ENCODE results near the gene MISP.
A peak's percentile ranks its signal among the peaks of the same experiment; 100 is the strongest.

The MISP gene

GRCh38 chr19:747432-748273 lies 3.3 kb upstream of the MISP start:
- DNase-seq, result no peak

- no peak for DNase-seq
These were observed 2.7 kb upstream of the MISP start for GRCh38 chr19:748274-748598.

GRCh38 chr19:749811-750210 lies 1.1 kb upstream of the MISP start:
- DNase-seq, result no peak

DNA sequence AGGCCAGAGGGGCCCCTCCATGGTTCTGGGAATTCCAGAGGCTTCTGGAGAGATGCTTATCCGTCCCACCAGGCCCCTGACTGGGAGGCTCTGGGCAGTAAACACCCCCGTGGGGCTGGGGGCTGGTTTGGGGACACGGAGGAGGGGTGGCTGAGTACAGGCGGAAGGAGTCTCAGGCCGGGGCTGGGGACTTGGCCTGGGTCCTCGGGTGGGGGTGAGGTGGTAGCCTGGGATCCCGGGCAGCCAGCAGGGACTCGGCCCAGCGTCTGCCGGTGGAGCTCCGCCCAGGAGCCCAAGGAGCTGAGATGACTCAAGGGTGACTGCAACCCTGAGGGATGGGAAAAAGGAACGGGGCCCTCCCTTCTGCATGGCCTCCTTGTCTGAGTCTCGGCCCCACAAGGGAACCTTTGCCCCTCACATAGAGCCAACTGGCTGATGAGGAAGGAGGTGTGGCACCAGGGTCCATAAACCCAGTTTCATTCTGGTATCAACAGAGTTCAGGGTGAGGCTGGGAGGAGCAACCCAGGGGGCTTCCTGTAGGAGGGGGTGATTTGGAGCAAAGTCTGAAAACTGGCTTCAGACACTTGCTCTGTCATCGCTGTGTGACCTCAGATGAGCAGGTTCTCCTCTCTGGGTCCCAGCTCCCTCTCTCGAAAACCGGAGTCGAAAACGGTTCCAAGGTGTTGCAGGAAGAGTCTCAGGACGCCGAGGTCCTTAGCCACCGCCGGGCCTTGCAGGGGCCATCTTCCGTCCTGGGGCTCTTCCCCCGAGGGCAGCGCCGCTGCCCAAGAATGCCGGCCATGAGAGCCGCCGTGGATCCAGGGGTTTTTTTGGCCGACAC lies 809 bp downstream of the MISP start:
- no peak for DNase-seq

DNA sequence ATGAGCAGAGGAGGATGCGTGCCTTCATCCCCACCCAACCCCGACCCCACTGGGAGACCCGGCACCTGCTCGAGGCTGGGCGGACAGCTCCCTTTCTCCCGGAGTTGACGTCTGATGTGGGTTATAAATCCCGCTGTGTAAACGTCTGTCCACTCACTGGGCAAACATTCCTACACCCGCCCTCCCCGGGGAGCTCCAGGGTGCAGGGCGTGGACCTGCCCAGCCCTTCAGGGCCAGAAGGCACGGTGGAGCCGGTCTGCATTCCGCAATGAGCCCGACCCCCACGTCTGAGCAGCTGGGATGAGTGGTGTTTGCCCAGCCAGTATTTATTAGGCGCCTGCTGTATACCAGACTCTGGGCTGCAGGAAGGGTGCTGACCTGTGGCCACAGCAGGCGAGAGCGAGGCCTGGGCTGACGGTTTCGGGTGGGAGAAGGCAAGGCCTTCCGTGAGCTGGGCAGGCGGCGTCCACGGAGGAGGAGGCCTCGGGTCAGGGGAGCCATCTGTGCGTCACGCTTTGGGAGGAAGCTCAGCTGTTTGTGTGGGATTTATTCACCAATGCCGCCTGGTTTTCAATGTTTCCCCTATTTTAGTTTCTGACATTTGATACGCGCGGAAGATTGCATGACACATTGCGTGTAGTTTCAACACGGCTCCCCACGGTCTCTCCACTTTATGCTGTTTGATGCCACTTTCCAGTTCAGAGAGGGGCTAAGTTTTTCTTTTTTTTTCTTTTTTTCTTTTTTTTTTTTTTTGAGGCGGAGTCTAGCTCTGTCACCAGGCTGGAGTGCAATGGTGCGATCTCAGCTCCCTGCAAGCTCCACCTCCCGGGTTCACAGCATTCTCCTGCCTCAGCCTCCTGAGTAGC lies 2.0 kb downstream of the MISP start:
- DNase-seq, result no peak

GRCh38 chr19:754530-754929 lies 3.6 kb downstream of the MISP start:
- no peak for DNase-seq

DNA sequence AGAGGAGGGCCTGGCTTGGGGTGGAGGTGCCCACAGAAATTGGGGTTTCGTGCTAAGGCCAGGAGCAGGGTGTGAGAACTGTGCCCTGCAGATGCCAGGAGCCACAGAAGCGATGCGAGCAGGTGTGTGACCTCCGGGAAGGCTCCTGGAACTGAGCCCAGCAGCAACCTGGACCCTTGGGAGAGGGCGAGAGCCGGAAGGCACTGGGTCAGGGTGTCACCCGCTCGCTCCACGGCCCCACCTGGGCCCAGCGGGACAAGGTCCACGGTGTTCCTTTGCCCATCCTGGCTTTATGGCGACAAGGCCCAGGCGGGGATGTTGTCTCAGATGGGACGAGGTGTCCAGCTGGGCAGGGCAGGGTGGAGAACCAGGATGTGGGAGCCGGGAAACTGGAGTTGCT lies 4.2 kb downstream of the MISP start:
- no peak for DNase-seq

- DNase-seq, result peak; percentile 39 to 40
These were observed 5.3 kb downstream of the MISP start for GRCh38 chr19:756236-756635.

GRCh38 chr19:756821-757688 lies 6.1 kb downstream of the MISP start:
- DNase-seq, result no peak

- DNase-seq, result no peak
These were observed 7.1 kb downstream of the MISP start for GRCh38 chr19:757811-758668.

DNA sequence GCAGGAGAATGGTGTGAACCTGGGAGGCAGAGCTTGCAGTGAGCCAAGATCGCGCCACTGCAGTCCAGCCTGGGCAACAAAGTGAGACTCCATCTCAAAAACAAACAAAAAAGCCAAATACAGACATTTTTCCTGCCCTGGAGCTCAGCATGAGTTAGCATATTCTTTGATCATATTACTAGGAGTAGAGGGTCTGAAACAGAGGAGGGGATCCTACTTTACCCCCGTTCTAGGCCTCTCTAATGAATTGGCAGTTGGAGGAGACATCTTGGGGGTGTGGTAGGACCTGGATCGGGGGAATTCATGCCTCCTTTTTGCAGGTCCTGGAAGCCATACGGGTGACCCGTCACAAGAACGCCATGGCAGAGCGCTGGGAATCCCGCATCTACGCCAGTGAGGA lies 12.3 kb downstream of the MISP start:
- no peak for DNase-seq

GRCh38 chr19:763869-764268 lies 13.0 kb downstream of the MISP start:
- no peak for DNase-seq

DNA sequence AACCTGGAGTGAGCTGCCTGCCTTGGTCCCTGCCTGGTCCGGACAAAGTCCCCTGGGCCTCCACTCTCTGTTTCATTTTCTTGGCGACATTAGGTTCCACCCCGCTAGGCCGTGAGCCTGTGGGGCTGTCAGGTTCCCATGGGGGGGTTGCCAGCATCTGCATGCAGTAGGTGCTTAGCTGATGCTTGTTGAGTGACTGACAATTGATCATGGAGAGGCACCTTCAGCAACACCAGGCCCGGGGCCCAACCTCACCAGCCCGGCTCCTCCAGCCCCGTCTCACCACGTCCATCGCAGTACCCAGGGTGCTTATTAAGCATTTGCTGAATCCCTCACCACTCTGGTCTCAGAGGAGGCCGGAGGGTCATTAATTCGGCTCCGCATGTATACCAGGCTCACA lies 13.4 kb downstream of the MISP start:
- DNase-seq, result no peak

DNA sequence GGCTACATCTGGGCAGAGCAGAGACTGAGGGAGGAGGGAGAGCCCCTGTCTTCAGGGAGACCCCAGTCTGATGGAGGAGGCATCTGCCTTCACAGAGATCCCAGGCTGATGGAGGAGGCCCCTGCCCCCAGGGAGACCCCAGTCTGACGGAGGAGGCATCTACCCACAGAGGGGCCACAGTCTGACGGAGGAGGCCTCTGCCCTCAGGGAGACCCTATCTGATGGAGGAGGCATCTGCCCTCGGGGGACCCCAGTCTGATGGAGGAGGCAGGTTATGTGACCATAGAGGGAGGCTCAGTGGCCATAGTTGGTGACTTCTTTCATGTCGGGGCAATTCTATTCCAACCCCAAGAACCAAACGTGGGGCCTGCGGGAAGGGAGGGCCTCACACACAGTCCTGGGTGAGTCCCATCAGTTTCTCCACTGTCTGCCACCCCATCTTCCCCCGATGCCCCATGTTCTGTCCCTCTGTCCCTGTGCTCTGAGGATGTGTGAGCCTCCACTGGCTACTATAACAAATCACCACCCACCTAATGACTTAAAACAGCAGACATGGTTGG lies 14.3 kb downstream of the MISP start:
- DNase-seq, result no peak

DNA sequence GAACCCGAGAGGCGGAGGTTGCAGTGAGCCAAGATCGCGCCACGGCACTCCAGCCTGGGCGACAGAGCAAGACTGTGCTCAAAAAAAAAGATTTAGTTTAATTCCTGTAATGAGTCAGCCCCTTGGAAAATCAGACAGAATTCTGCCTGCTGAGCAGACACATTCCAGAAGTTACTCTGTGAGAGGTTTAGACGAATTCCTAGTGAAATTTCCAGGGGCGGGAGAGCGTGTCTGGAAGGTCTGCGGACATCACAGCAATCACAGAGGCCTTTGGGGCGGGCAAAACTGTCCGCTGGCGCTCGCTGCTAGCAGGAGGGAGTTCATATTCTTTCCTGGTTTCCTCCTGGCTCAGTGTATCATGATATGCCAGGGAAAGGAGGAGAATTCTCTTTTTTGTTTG lies 17.5 kb downstream of the MISP start:
- DNase-seq, result no peak

DNA sequence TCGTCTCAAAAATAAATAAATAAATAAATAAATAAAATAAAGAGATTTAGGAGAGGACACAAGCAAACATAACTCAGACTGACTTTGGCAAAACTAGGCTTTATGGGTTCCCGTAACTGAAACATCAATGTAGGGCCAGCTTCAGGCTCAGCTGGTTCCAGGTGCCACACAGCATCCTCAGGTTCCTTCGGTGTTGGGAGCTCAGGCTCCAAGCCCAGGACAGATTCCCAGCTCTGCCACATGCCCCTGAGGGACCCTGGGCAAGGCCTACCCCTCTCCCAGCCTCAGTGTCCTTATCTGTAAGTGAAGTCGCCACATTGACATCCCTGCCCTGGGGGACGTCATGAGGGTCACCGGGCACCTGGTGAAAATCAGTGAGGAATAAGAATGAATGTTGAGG lies 18.7 kb downstream of the MISP start:
- DNase-seq, result no peak

DNA sequence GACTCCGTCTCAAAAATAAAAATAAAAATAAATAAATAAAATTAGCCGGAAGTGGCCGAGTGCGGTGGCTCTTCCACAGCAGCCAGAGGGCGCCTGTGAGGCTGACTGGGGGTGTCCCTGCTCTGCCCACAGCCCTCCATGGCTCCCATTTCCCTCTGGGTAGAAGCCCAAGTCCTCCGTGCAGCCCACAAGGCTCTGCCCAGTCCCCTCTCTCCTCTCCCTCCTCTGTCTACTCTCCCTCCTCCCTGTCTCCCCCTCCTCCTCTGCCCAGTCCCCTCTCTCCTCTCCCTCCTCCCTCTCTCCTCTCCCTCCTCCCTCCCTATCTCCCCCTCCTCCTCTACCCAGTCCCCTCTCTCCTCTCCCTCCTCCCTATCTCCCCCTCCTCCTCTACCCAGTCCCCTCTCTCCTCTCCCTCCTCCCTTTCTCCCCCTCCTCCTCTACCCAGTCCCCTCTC lies 20.4 kb downstream of the MISP start:
- DNase-seq, result peak; percentile 37 to 55

- no peak for DNase-seq
These were observed 21.2 kb downstream of the MISP start for GRCh38 chr19:772063-772462.

- DNase-seq, result no peak
These were observed 22.0 kb downstream of the MISP start for GRCh38 chr19:772730-773436.

GRCh38 chr19:776549-776948 lies 25.6 kb downstream of the MISP start:
- DNase-seq, result no peak

Measured in activated T-cell treated with anti-CD3 and anti-CD28 coated beads, Interleukin-2, amount 50 U/mL, for 48 hours (primary cell).